ENCODE measurements around the gene SLC9B2.

The SLC9B2 gene, protein sequence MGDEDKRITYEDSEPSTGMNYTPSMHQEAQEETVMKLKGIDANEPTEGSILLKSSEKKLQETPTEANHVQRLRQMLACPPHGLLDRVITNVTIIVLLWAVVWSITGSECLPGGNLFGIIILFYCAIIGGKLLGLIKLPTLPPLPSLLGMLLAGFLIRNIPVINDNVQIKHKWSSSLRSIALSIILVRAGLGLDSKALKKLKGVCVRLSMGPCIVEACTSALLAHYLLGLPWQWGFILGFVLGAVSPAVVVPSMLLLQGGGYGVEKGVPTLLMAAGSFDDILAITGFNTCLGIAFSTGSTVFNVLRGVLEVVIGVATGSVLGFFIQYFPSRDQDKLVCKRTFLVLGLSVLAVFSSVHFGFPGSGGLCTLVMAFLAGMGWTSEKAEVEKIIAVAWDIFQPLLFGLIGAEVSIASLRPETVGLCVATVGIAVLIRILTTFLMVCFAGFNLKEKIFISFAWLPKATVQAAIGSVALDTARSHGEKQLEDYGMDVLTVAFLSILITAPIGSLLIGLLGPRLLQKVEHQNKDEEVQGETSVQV

GRCh38 chr4:103076747-103077347, at the start of gene SLC9B2:
Gene SLC9B2, minus strand, starts transcription at chr4:103076761. Its CDS starts 9,211 bp downstream, at chr4:103067550.
- no peak for DNase-seq (ENCODE audit: low read depth in 2 of 2, low spot score in 1 of 2)

DNA sequence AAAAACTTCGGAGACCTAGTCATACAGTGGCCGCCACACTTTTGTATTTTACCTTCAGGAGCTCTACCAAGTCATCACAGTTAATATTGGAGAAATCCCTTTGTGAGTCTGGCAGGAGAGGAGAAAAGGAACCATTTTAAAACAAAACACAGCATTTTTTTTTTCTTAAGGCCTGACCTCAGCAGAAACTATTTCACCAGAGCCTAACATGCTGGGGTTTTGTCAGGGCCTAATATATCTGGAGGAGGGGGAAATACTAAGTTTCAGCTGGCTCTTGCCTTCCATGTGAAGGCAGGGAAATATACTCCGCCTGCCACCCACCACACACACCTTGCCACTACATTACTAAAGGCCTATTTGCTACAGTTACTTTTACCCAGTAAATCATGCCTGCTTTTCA, 49.6 kb upstream of the SLC9B2 start:
- DNase-seq (ENCODE audit: low read depth in 2 of 2, low spot score in 1 of 2): no peak

DNA sequence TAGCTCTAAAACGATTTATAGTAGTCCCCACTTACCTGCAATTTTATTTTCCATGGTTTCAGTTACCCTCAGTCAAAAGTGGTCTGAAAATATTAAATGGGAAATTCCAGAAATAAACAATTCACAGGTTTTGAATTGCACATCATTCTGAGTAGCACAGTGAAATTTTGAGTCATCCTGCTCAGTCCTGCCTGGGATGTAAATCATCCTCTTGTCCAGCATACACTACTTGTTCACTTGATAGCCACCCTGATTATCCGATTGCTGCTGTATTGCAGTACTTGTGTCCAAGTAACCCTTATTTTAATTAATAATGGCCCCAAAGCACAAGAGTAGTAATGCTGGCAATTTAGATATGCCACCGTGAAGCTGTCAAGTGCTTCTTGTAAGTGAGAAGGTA, 46.6 kb upstream of the SLC9B2 start:
- DNase-seq (ENCODE audit: low read depth in 2 of 2, low spot score in 1 of 2): no peak

- no peak for DNase-seq (ENCODE audit: low read depth in 2 of 2, low spot score in 1 of 2)
These were observed 41.6 kb upstream of the SLC9B2 start for GRCh38 chr4:103118166-103118565.

- DNase-seq (ENCODE audit: low read depth in 2 of 2, low spot score in 1 of 2): no peak
These were observed 35.0 kb upstream of the SLC9B2 start for GRCh38 chr4:103111598-103111997.

- no peak for DNase-seq (ENCODE audit: low read depth in 2 of 2, low spot score in 1 of 2)
These were observed 32.0 kb upstream of the SLC9B2 start for GRCh38 chr4:103108542-103108941.

DNA sequence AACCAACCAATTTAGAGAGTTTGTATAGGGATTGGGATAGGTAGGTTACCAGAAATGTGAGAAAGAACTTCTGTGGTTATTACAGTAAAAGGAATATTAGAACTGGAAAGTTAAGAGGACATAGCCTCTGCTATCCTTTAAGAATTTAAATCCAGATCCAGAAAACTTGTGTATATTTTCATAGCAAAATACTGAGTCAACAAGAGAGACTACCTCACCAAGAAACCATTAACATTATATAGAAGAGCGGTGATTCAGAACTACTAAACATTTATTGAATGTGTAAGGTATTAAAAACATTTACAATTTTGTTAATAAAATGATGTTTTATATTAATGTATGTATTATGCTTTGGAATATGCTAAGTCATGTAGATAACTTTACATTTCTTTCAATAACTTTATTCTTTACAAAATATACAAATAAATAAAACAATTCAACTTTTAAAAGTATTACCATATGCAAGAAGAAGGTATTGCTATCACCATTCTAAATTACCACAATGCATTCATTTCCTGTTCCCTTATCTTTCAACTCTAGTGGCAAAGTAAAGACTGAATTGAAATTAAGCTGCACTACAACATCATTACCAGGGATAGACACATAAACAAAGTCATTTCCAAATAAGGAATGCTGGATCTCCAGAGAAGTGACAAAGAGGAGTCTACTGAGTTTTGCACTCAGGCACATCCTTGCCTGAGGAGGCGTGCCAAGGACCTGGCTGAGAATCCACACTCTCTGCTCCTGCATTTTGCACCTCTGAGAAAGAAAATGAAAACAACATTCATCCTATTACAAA, 29.2 kb upstream of the SLC9B2 start:
- no peak for DNase-seq (ENCODE audit: low read depth in 2 of 2, low spot score in 1 of 2)

GRCh38 chr4:103104886-103105285, 28.3 kb upstream of the SLC9B2 start:
- DNase-seq (ENCODE audit: low read depth in 2 of 2, low spot score in 1 of 2): no peak

DNA sequence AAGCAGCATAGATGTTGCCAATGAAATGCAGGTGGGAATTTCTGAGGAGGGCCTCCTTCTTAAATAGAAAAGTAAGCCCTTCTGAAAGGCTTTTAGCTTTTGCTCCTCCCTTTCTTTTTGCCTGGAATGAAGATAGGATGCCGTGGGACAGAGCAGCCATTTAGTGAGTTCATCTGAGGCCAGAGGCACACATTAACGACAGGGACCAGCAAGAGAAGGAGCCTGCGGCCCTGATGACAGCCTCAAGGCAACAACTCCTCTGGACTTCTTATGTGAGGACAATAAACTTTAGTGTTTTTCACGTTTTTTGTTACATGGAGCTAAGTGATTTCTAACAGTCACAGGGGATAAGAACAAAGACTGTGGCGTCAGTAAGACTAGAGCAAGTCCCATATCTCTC, 24.1 kb upstream of the SLC9B2 start:
- DNase-seq (ENCODE audit: low read depth in 2 of 2, low spot score in 1 of 2): no peak

GRCh38 chr4:103099691-103100392, 23.3 kb upstream of the SLC9B2 start, which contains the start of gene BDH2:
Gene BDH2, minus strand, starts transcription at chr4:103099834. Its CDS starts 3,580 bp downstream, at chr4:103096254.
- DNase-seq (ENCODE audit: low read depth in 2 of 2, low spot score in 1 of 2): no peak

DNA sequence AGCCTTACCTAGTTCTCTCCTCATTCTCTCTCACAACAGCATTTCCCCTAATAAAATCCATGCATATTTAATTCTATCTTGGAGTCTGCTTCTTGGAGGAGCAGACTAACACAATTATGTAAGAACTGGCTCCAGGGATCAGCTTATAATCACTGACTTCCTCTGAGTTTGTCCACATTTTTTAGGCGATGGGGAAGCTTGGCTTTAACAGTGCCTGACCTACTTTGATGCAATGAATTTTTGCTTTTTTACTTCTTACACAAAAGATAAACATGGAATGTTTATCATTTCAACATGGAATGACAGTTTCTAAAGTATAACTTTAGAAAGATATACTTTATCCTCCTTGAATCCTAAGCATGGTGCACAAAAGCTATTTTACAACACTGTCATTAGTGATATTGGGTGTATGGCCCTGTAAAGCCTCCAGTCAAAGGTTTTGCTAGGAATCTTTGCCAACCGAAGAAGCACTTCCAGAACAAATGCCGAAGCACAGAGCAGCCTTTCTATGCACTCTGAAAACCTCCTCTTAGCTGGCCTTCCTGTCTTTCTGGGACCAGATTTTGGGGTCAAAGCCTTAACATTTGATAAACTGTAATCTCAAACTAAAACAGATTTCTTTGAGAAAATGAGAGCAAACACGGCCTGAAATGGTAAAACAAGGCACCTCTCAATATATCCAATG, 22.3 kb upstream of the SLC9B2 start:
- no peak for DNase-seq (ENCODE audit: low read depth in 2 of 2, low spot score in 1 of 2)

DNA sequence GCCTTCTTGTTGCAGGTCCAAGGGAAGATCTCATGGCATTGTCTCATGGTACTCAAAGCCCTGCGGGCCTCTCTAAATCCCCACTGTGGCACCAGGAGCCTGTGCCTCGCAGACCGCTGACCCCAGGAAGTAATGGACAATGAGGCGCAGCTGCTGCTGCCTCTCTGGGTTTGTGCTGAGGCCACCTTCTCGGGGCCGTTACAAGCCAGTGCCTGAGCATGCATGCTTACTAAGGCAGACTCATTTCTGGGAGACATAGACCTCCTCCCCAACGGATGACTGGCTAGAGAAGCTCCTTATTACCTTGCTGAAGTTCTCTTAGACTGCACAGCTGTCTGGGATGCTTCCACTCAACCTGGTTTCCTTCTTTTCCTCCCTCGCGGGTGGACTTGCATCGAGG, 21.8 kb upstream of the SLC9B2 start:
- DNase-seq (ENCODE audit: low read depth in 2 of 2, low spot score in 1 of 2): no peak

DNA sequence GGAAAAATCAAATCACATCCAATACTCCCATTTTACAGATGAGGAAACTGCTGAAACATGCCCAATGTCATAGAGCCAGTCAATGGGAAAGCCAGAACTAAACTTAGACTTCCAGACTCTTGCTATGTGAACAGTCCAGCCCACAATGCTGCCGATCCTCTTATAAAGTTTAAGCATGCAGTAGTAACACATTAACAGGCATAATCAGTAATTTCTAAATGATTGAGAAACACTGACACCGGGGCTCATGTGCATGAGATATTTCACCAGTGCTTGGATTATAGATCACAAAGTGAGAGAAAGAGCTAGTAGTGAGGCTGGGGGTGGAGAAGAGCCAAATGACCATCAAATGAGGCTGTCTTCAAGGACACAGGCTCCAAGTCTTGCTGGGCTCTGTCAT, 20.6 kb upstream of the SLC9B2 start:
- DNase-seq (ENCODE audit: low read depth in 2 of 2, low spot score in 1 of 2): no peak

DNA sequence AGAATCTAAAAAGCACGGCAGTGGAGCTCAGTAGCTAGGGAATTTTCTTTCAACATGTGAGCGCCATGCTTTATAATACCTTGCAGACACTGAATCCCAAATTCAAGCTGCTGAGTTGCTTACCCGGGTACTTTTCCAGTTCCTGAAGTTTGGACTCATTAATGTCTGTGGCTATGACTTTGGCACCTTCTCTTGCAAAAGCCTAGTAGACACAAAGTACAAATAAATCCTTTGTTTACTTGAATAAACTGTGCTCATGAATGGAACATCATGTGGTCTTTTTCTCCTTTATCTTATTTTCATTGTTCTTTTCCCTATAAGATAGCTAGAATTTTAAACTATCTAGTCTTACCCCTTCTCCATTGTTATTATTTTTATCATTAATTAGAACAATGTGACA, 18.5 kb upstream of the SLC9B2 start:
- no peak for DNase-seq (ENCODE audit: low read depth in 2 of 2, low spot score in 1 of 2)

- no peak for DNase-seq (ENCODE audit: low read depth in 2 of 2, low spot score in 1 of 2)
These were observed 15.7 kb upstream of the SLC9B2 start for GRCh38 chr4:103092245-103092644.

GRCh38 chr4:103091601-103092223, 15.2 kb upstream of the SLC9B2 start:
- DNase-seq (ENCODE audit: low read depth in 2 of 2, low spot score in 1 of 2): no peak

GRCh38 chr4:103089481-103089880, 12.9 kb upstream of the SLC9B2 start:
- no peak for DNase-seq (ENCODE audit: low read depth in 2 of 2, low spot score in 1 of 2)

GRCh38 chr4:103086551-103086950, 10.0 kb upstream of the SLC9B2 start:
- DNase-seq (ENCODE audit: low read depth in 2 of 2, low spot score in 1 of 2): no peak

DNA sequence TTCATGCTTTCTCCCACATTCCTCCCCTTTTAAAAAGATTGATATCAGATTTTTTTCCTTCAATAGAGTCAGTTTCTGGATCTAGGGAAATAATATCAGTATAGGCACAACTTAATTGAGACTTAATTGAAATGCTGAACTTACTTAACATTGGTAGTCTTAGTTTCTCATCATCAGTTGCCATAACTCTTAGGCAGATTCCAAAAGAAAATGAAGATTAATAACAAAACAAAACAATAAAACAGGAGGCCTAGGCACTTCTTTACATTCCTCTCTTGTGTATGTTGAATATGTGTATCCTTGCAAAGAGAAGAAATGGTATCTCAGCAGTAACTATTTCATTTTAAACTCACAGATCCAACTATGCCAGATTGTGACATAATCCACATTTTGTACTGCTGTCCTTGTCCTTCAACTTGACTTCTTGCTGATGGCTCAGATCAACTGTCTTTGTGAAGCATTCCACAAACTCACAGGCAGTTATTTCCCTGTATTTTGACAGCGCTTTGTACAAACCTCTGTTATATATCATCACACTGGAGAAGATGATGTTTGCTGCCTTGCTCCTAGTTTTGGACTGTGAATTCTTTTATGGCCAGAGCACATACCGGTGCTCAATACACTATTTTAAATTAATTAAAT, 9.1 kb upstream of the SLC9B2 start:
- DNase-seq (ENCODE audit: low read depth in 2 of 2, low spot score in 1 of 2): no peak
